HG03565 (cell line): ENCODE results near the gene SPACA4.

Source experiments
- ATAC-seq: cut with Tn5 transposase; IDR thresholded peaks from one replicate; pipeline ENCODE4 v1.9.1; 2021; ENCODE audit warnings: mild to moderate bottlenecking, moderate library complexity; ENCODE audit not compliant: unreplicated experiment

Gene SPACA4

DNA sequence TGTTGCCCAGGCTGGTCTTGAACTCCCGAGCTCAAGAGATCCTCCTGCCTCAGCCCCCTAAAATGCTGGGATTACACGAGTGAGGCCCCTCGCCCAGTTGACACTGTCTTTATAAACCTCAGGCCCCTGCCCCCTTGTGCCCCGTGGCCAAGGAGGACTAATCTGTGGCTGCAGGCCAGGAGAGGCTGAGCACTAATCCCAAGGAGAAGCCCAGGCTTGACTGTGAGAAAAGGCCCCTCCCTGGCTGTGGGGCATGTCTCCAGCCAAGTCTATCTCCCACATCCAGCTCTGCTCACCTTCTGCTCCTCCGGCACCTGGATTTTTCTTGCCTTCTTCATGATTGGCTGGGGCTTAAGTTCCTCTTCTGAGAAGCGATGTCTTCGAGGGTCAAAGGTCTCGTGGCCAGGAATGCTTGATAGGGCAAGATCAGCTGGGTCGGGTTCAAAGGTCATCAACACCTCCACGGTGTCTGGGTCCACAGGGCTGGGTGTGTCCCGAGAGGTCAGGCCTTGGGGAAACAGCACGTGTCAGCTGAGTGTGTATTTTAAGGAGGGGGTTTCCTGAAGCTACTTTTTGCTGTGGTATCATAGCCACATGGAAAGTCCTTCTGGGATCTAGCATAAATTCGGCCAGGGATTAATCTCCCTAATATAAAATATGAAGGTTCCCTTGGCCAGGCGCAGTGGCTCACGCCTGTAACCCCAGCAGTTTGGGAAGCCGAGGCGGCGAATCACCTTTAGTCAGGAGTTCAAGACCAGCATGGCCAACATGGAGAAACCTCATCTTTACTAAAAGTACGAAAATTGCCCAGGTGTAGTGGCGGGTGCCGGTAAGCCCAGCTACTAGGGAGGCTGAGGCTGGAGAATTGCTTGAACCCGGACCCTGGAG, 26.9 kb downstream of the SPACA4 start:
- no peak for ATAC-seq

DNA sequence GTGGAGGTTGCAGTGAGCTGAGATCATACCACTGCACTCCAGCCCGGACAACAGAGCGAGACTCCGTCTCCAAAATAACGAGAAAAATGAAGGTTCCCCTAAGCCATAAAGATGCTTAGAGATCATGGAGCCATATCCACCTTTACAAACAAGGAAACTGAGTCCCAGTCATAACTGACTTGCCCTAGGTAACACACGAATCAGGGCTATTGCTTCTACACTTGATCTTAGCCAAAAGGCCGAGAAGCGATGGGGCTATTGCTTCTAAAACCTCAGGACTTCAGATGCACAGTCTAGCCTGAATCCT, 27.4 kb downstream of the SPACA4 start:
- ATAC-seq: no peak

DNA sequence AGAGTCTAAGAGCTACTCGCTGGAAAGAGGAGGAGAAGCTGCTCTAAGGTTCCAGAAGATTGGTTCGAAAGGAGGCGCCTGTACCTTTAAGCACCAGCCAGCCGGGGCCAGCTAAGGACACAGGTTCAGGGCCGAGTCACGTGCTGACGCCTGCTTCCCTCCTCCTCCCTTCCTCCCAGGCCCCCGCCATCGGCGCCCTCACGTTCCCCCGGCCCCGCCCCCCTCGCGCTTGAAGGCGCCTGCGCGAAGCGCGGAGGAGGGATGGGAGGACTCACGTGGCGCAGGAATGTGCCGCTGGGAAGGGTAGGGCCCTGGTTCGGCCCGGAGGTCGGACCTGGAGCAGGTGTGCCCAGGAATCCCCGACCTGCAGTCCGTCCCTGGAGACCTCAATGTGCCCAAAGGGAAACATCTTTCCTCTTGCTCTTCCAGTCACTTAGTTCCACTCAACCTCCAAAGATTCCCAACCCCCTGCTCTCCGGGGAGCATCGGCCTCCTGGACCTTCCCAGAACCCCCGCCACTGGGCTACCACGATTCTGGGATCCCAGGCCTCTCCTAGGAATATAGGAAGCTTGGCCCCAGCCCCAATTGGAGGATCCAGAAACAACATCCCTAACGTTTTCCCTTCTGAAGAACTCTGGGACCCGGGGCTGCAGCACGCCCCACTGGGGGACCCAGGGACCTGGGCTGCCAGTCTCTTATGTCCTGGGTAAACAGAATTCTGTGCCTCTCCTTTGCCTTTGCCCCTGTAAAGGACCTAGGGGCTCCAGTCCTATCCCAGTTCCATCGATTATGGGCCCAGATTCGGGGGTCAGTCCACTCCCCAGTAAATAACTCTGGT, 28.1 kb downstream of the SPACA4 start:
- peak; percentile 26 for ATAC-seq

DNA sequence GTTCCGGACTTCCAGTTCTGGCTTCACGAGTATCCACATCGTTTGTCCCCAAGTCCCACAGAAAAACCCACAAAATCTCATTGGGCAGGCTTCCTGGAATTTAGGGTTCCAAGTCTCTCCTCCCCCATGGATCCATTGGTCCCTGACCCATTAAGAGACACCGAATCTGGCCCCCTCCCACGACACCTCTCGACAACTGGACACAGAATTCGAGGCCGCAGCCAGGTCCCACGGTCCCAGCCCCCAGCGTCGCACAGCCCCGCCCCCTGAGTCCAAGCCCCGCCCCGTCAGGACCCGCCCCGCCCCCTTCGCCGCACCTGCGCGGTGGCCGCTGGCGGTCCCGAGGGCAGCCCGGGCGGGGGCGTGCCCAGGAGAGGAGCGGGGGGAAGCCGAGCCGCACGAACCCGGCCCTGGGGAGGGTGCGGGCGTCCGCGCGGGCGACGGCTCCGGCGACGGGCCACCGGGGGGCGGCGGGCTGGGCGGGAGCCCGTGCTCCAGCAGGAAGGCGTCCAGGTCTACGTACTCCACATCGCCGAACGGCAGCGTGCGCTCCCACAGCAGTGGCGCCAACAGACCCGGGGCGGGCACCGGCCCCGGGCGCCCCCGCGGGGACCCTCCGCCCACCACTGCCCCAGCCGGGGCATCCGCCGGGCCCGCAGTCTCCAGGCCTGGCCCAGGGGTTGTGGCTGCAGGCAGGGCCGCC, 28.9 kb downstream of the SPACA4 start:
- no peak for ATAC-seq

DNA sequence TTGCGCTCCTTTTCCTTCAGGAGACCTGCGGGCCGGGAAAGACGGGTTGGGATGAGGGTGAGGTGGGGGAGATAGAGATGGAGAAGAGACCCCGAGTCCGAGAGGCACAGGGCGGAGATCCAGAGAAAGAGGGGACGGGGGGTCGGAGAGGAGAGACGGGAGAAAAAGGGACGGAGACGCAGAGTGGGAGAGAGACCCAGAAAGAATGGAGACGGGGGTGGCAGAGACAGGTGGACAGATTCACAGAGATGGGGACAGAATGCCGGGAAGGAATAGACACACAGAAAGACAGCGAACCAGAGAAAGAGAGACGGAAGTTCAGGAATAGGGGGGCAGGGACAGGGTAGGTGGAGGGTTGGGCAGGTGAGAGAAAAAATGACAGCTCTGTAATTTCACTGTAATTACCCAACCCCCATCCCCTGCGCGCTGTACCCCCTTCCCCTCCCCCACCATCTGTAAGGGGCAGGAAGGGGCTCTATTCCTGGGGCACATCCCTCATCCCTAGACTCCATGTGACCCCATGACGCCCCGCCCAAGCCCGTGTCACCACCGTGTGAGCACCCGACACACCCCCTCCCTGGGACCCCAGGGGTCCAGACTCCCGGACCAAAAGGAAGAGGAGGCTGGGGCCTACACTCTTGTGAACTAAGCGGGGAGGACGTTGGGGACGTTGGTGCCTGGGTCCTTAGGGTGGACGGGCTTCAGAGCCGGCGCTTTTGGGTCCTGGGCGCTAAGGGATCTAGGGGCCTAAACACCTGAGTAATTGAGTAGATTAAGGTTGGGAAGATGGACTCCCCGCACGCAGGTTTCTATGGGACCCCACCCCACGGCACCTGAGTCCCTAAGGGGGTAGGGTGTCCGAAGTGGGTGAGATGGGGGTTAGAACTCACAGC, 29.7 kb downstream of the SPACA4 start:
- ATAC-seq: no peak

DNA sequence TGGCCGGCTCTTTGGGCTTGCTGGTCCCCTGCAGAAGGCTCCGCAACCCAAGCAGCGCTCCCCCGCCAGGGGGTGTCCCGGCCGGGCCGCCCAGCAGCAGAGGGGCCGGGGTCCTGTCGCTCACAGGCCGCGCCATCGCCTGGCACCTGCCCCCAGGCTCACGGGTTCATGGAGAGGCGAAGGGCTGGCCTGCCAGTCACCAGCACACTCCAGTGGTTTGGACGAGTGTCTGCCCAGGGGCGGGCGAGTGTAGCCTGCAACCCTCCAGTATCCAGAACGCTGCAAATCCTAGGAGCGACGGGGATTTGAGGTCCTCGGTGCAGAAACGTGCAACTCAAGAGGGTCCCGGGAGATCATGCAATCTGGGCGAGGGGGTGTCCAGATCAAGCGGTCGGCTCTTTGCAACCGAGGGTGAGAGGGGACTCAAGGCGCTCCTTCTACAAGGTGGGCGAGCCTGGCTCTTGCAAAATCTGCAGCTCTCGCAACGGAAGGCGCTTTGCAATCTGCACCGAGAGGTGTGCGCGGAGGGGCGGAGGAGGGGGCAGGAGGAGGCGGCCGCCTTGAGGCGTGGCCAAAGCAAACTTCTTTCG, 30.4 kb downstream of the SPACA4 start, which contains the start of gene DBP:
TSS of gene DBP (minus strand) at position 521 of the 590 bp plus-strand sequence. CDS start at position 136, 385 bp downstream.
- ATAC-seq: no peak

DNA sequence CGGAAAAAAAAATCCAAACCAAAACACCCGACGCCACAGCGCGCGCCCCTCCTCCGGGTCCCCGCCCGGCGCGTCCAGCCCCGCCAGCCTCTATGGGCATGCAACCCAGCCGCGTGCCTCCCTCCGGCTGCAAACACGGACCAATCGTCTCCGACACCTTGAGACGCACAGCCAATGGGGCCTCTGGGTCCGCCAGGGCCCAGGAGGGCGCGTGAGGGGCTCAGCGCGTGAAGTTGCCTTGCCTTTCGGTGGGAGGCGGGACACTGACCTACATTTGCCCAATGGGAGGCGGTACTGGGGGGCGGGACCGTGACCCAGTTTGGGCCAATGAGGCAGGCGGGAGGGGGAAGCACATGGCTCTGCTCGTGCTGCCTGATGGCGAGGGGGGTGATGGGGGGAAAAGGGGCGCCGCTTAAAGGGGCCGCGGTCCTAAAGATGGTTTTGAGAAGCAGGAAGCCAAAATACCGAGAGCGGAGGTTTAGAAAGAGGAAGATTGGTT, 31.0 kb downstream of the SPACA4 start:
- peak; percentile 56 for ATAC-seq

DNA sequence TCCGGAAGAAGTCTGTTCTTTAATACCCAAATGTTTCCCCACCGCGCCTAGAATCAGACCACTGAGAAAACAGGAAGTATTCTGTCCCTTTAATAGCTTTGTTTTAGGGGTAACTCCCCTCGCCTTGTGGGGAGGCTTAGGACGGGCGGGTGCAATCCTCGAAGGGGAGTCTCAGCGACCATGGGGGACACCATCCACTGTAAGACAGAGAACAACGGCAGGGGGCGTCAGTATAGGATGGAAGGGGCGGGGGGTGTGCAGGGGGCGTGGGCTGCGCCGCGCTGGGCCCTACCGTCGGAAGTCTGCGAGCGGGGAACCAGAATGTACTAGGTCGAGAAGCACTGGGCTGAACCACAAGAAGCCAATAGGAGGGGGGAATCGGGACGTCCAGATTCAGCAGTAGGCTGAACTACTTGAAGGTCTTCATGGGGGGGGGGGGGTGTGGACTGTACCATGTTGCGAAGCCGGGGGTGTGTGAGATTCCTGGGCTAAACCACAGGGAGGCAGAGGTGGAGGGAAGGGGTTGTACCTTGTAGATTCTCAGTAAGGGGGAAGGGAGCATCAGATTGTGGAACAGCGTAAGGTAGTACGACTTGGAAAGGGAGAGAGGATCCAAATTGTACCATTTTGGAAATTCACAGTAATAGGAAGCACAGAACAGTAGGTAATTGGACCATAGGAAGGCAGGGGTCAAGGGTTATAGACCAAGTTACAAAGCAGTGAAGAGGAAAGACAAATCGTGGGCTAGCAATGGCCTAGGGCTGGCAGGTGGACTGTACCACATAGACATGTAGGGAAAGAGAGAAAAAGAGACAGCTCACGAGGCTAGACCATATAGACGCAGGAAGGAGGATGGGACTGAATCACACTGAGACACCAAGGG, 31.6 kb downstream of the SPACA4 start:
- peak; percentile 1 for ATAC-seq

DNA sequence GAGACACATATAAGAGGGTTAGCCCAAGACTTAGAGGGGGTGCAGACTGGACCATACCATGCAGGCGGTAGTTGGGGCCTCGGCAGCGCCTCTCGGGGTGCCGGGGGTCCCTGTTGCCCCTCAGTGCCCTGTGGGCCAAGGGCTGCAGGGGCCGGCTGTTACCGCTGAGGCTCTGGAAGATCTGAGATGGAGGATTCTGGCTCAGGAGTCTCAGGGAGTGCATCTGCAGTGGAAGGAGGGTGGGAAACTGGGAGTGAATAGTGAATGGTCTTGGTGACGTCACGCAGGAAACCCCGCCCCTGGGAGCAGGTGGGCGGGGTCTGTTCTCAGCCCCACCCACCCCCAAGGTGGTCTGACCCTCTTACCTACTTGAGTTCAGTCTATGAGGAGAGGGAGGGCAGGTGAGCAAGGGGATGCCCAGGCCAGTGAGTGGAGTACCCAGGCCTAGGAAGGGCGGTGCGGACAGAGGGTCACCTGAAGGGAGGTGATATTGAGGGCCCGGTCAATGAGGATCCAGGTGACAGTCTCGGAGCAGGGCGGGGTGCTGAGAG, 32.4 kb downstream of the SPACA4 start:
- ATAC-seq: no peak

DNA sequence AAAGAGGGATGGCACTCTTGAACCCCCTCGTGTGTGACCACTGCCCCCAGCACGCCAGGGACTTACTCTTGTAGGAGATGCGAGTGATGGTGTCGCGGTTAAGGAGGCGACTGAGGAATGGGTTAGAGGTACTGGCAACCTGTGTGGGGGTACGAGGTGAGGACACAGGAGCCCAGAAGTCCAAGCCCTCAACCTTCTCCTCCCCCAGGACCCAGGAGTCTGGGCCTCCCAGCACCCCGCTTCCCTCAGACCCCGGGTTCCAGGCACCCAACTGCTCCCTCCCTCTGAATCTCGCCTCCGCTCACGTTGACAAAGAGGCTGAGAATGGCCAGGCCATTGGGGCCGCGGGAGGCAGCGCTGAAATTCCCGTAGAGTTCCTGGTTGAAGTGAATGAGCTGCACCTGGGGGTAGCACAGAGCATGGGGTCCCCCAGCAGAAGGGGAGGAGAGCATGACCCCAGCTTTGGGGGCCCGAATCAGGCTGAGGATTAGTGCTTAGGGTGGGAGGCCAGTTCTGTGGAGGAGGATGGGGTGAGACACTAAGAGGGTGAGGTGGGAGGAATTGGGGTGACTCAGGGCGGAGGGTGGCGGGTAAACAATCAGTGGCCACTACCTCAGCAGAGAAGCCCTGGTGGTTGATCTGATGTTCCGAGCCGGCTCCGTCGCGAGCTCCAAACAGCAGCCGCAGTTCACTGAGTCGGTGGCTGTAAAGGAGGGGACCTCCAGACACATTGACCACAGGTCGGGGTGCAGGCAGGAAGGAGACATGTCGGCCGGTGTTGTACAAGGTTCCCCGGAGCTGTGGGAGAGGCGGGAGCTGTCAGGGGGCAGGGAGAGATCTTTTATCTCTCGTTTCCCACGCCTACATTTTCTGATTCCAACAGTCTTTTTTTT, 33.2 kb downstream of the SPACA4 start:
- no peak for ATAC-seq

DNA sequence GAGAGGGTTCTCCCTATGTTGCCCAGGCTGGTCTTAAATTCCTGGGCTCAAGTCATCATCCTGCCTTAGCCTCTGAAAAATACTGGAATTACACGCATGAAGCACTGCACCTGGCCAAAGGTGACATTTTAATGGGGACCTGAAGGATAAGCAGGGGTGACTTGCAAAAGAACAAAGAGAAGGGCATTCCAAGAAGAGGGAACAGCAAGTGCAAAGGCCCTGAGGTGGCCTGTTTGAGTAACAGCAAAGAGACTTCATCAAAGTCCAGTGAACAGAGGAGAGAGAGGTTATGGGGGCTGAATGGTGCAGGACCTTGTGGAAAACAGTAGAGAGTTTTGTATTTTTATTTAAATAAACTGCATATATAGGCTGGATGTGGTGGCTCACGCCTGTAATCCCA, 35.3 kb downstream of the SPACA4 start:
- no peak for ATAC-seq

DNA sequence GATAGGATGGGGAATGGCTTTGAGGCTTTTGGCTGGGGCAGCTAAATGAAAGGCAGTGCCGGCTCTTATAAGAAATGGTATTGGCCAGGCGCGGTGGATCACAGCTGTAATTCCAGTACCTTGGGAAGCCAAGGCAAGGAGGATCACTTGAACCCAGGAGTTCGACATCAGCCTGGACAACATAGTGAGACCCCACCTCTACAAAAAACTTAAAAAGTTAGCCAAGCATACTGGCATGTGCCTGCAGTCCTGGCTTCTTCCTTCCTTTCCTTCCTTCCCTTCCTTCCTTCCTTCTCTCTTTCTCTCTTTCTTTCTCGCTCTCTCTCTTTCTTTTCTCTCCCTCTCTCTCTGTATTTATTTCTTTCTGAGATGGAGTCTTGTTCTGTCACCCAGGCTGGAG, 36.3 kb downstream of the SPACA4 start:
- ATAC-seq: no peak

DNA sequence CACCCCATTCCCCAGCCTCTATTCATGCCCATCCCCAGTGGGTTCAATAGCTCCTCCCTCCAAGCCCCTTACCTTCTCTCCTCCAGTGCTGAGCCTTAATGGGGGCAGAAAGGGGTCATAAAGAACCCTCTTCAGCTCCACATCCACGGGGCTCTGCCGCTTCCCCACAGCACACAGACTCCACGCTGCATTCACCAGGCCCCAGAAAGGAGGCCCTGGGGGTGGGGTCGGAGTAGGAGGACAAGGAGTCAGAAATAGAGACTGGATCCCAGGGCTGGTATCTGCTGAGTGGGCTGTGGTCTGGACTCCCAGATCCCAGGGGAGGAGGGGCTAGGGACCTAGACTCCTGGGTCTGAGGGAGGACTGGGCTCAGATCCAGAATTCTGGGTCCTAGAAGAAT, 37.8 kb downstream of the SPACA4 start:
- ATAC-seq: no peak

DNA sequence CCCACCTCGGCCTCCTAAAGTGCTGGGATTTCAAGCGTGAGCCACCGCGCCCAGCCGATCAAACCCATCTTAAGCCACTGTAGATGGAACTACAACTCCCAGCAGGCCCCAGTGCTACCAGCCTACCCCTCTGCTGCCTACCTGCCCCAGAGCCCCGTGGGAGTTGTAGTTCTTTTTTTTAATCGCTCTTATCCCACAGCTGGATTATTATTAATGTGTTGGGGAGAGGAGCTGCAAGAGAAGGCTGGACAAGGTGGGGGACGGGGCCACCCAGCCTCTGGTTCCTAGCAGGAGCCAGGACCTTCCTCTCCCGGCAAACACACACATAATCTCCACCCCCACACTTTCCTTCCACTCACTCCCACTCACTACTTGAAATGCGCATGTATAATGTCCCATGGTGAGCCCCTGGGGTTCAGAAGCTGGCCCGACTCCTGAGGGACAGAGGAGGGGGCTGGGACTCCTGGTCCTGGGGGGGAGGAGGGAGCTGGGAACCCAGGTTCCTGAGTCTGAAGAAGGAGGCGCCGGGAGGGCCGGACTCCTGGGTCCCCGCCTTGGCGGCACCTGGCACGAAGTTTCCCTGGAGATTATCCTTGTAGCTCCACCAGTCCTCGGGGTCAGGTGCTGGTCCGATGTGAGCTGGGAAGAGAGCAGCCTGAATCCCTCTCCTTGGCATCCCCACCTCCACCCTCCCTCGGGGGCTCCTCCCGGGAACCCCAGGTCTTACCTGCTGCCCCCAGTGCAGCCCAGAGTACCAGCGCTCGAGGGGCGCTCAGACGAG, 38.5 kb downstream of the SPACA4 start:
- no peak for ATAC-seq

DNA sequence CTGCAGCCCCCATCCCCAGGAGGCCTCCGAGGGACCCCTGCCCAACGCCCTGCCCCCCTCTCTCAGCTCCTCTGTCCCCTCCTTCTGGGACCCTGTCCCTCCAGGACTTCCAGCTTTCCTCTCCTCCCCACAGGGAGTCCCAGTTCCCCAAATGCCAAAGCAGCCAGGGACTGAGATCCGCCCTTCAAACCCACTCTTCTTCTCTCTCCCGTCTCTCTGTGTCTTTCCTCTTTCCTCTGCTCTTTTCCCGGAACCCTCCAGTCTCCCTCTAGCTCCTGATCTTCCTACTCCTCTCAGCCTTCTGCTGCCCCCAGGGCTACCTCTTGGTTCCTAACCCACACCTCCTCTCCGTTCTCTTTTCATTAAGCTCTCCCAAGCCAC, 39.1 kb downstream of the SPACA4 start:
- ATAC-seq: no peak

DNA sequence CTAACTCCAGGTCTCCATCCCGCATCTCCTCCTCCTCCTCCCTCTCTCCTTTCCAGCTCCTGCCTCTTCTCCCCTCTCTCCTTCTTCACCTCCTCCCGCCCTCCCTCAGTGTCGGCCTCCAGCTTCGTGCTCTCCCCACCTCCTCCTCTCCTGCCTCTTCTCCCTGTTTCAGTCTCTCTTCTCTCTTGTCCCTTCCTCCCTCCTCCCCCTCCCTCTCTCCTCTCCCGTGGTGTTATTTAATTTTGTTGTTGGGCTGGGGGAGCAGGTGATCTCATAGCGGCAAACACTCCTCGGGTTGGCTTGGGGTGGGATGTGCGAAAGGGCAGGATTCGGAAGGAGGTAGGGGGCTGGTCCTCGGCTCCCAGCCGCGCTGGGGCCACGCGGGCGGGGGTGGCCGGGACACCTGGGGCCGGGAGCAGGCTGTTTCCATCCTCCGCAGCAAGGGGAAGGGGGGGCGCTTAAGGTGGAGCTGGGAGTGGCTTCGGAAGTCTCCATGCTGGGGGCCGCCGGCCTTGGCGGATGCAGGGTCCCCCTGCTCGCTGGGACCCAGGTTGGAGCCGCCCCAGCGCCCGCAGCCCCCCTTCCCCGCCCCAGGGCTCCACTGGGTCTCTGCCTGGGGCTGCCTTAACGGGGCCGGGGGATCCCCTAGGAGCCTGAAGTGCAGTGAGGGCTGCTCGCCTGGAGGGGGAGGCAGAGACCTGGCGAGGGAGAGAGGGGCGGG, 39.6 kb downstream of the SPACA4 start, which contains the start of gene CA11:
TSS of gene CA11 (minus strand) at position 187 of the 721 bp plus-strand sequence. CDS start 555 bp downstream, outside the sequence.
- peak; percentile 48 for ATAC-seq
